Stimulated activated CD4-positive, alpha-beta T cell treated with anti-CD3 and anti-CD28 coated beads, Interleukin-1b, Interleukin-23, amount 100 ng/mL, for 1 hour (primary cell): ENCODE data around the gene LMOD3.
A peak's percentile ranks its signal among the peaks of the same experiment; 100 is the strongest.

Experiments
- DNase-seq, 2 donors: peaks; one replicate each; pipeline ENCODE4 v3.0.0-alpha.2; 2020; ENCODE audit warnings: low read depth in 2 of 2

LMOD3 gene

GRCh38 chr3:69121950-69122349 lies 445 bp downstream of the LMOD3 start:
- DNase-seq = no peak

- DNase-seq = no peak
Observed at GRCh38 chr3:69121513-69121912, 882 bp downstream of the LMOD3 start.

GRCh38 chr3:69120879-69121464 lies 1.4 kb downstream of the LMOD3 start:
- peak; percentile 66 to 71 for DNase-seq

GRCh38 chr3:69119681-69120080 lies 2.7 kb downstream of the LMOD3 start:
- no peak for DNase-seq

- no peak for DNase-seq
Observed at GRCh38 chr3:69119138-69119537, 3.3 kb downstream of the LMOD3 start.

- no peak for DNase-seq
Observed at GRCh38 chr3:69118555-69118954, 3.8 kb downstream of the LMOD3 start.

GRCh38 chr3:69116897-69117296 lies 5.5 kb downstream of the LMOD3 start:
- no peak for DNase-seq

GRCh38 chr3:69116162-69116561 lies 6.2 kb downstream of the LMOD3 start:
- DNase-seq = no peak

GRCh38 chr3:69115731-69116130 lies 6.7 kb downstream of the LMOD3 start:
- DNase-seq = no peak

GRCh38 chr3:69113536-69113935 lies 8.9 kb downstream of the LMOD3 start:
- DNase-seq = no peak

- DNase-seq = no peak
Observed at GRCh38 chr3:69110941-69111546, 11.4 kb downstream of the LMOD3 start.

- DNase-seq = no peak
Observed at GRCh38 chr3:69108811-69109210, 13.6 kb downstream of the LMOD3 start.

GRCh38 chr3:69107841-69108240 lies 14.6 kb downstream of the LMOD3 start:
- no peak for DNase-seq

- DNase-seq = no peak
Observed at GRCh38 chr3:69105320-69105719, 17.1 kb downstream of the LMOD3 start.

GRCh38 chr3:69104586-69104985 lies 17.8 kb downstream of the LMOD3 start:
- no peak for DNase-seq

- DNase-seq = no peak
Observed at GRCh38 chr3:69103123-69103522, 19.3 kb downstream of the LMOD3 start.

GRCh38 chr3:69102384-69102783 lies 20.0 kb downstream of the LMOD3 start:
- no peak for DNase-seq

- DNase-seq = no peak
Observed at GRCh38 chr3:69099576-69099975, 22.8 kb downstream of the LMOD3 start.

- no peak for DNase-seq
Observed at GRCh38 chr3:69097407-69098086, 24.8 kb downstream of the LMOD3 start.

GRCh38 chr3:69096299-69096698 lies 26.1 kb downstream of the LMOD3 start:
- DNase-seq = no peak

- DNase-seq = no peak
Observed at GRCh38 chr3:69095636-69096035, 26.8 kb downstream of the LMOD3 start.

GRCh38 chr3:69094467-69095205 lies 27.8 kb downstream of the LMOD3 start:
- no peak for DNase-seq
